ENCODE data around the gene LZTS2.

- no peak for TF ChIP-seq CTCF (IDR thresholded peaks at IDR 0.05; ENCODE audit: poor library complexity)
- no peak for TF ChIP-seq EZH2 (IDR thresholded peaks at IDR 0.05; ENCODE audit: borderline replicate concordance)
- no peak for TF ChIP-seq EZH2phosphoT487 (IDR thresholded peaks at IDR 0.05; ENCODE audit: low read depth, severe bottlenecking, unreplicated experiment)
Observed at GRCh38 chr10:100989088-100989487, 10.5 kb upstream of the LZTS2 start.

Measured in hepatocyte (in vitro differentiated cells).